K562 (cell line): ENCODE data around the gene ADARB2.

ENCODE experiments used
- BRCA1 ChIP-seq, 2 experiments: fragments of 450-650 bp in 1 of 2; sonication (generic) in 1 of 2; formaldehyde crosslinking in 1 of 2; IDR thresholded peaks; 2 replicates each; pipeline versions ENCODE4 v1.5.0 to v1.6.1; 2017 to 2020; ENCODE audit warnings: mild to moderate bottlenecking in 1 of 2, missing genetic modification reagents in 1 of 2
- CHD7 ChIP-seq: fragments of 200-600 bp; sonication (generic); IDR thresholded peaks from one replicate; pipeline ENCODE4 v1.6.1; 2012; ENCODE audit warnings: mild to moderate bottlenecking, low read depth, low read length, inconsistent platforms
- CREB5 ChIP-seq: fragments of 250-450 bp; sonication (Bioruptor Pico); IDR thresholded peaks from 2 replicates; pipeline ENCODE4 v1.5.0; 2020; ENCODE audit warnings: mild to moderate bottlenecking
- POLR2A ChIP-seq: fragments of 450-650 bp; conservative IDR thresholded peaks from 2 replicates; pipeline ENCODE4 v1.6.1; 2016
- SIX5 ChIP-seq, 2 experiments: IDR thresholded peaks; 2 replicates each; pipeline ENCODE4 v1.6.1; 2011; ENCODE audit warnings: low read length in 2 of 2, borderline replicate concordance in 1 of 2, low read depth in 1 of 2, mild to moderate bottlenecking in 1 of 2, moderate library complexity in 1 of 2; ENCODE audit not compliant: insufficient read depth in 1 of 2
- SMARCE1 ChIP-seq: fragments of 450-650 bp; IDR thresholded peaks from 2 replicates; pipeline ENCODE4 v1.7.1; 2016; ENCODE audit warnings: mild to moderate bottlenecking
- SNAPC5 ChIP-seq: fragments of 250-450 bp; sonication (Bioruptor Pico); IDR thresholded peaks from 2 replicates; pipeline ENCODE4 v1.8.0; 2021; ENCODE audit warnings: moderate library complexity, mild to moderate bottlenecking, inconsistent platforms
- TAF15 ChIP-seq: fragments of 200-400 bp; formaldehyde crosslinking; IDR thresholded peaks from 2 replicates; pipeline ENCODE4 v1.6.1; 2017; ENCODE audit warnings: mild to moderate bottlenecking, low read depth, low read length, moderate library complexity
- TEAD2 ChIP-seq: fragments of 450-650 bp; IDR thresholded peaks from 2 replicates; pipeline ENCODE4 v1.6.1; 2016; ENCODE audit warnings: missing genetic modification characterization, control low read depth, missing compliant biosample characterization
- THRA ChIP-seq: fragments of 450-650 bp; IDR thresholded peaks from 2 replicates; pipeline ENCODE4 v1.6.1; 2017; ENCODE audit warnings: mild to moderate bottlenecking, moderate library complexity
- U2AF1 ChIP-seq: fragments of 200-400 bp; formaldehyde crosslinking; optimal IDR thresholded peaks from 2 replicates; pipeline ENCODE3; 2017; ENCODE audit warnings: mild to moderate bottlenecking, low read depth, low read length, moderate library complexity
- ZNF282 ChIP-seq: sonication (generic); formaldehyde crosslinking; IDR thresholded peaks from 2 replicates; pipeline ENCODE4 v1.8.1; 2023; ENCODE audit warnings: missing genetic modification reagents
- TF ChIP-seq, protein P1 (sequence below): fragments of 250-450 bp; sonication (Bioruptor Pico); IDR thresholded peaks from 2 replicates; pipeline ENCODE4 v1.8.0; 2022; ENCODE audit warnings: moderate library complexity, mild to moderate bottlenecking, inconsistent platforms
- TF ChIP-seq, protein P2 (sequence below), 3 experiments: IDR thresholded peaks in 2 of 3; conservative IDR thresholded peaks in 1 of 3; 2 replicates each; pipeline ENCODE4 v1.5.1; 2011 to 2012; ENCODE audit warnings: low read length in 3 of 3, mild to moderate bottlenecking in 3 of 3, control low read depth in 2 of 3, improper control_type of control experiment in 1 of 3, inconsistent platforms in 1 of 3, low read depth in 1 of 3, mixed read lengths in 1 of 3, moderate library complexity in 1 of 3; ENCODE audit not compliant: insufficient read depth in 2 of 3

GRCh38 chr10:1514681-1515080 lies 222.6 kb downstream of the ADARB2 start:
- TF ChIP-seq POLR2A (no peak), TAF15 (no peak), BRCA1 (IDR thresholded peaks at IDR 0.05) (no peak), BRCA1 (CRISPR knock-in tag; IDR thresholded peaks at IDR 0.05) (no peak), SMARCE1 (no peak), CREB5 (no peak), SIX5 (IDR thresholded peaks at IDR 0.05; ENCODE audit: borderline replicate concordance in 1 of 2, insufficient read depth in 1 of 2, low read depth in 1 of 2, low read length in 2 of 2) (no peak), CHD7 (no peak), U2AF1 (no peak), THRA (no peak), SNAPC5 (no peak), TEAD2 (tag) (no peak), ZNF282 (CRISPR knock-in tag) (no peak)
- TF ChIP-seq, protein P1, sequence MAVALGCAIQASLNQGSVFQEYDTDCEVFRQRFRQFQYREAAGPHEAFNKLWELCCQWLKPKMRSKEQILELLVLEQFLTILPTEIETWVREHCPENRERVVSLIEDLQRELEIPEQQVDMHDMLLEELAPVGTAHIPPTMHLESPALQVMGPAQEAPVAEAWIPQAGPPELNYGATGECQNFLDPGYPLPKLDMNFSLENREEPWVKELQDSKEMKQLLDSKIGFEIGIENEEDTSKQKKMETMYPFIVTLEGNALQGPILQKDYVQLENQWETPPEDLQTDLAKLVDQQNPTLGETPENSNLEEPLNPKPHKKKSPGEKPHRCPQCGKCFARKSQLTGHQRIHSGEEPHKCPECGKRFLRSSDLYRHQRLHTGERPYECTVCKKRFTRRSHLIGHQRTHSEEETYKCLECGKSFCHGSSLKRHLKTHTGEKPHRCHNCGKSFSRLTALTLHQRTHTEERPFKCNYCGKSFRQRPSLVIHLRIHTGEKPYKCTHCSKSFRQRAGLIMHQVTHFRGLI (CRISPR knock-in tag): no peak
- TF ChIP-seq, protein P2, sequence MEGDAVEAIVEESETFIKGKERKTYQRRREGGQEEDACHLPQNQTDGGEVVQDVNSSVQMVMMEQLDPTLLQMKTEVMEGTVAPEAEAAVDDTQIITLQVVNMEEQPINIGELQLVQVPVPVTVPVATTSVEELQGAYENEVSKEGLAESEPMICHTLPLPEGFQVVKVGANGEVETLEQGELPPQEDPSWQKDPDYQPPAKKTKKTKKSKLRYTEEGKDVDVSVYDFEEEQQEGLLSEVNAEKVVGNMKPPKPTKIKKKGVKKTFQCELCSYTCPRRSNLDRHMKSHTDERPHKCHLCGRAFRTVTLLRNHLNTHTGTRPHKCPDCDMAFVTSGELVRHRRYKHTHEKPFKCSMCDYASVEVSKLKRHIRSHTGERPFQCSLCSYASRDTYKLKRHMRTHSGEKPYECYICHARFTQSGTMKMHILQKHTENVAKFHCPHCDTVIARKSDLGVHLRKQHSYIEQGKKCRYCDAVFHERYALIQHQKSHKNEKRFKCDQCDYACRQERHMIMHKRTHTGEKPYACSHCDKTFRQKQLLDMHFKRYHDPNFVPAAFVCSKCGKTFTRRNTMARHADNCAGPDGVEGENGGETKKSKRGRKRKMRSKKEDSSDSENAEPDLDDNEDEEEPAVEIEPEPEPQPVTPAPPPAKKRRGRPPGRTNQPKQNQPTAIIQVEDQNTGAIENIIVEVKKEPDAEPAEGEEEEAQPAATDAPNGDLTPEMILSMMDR (IDR thresholded peaks at IDR 0.05 in 2 of 3, conservative IDR thresholded peaks at IDR 0.05 in 1 of 3; ENCODE audit: insufficient read depth in 2 of 3, low read depth in 1 of 3, low read length in 3 of 3): no peak
